BLaER1 (cell line): Measurements from ENCODE around the gene RAVER2.

Source experiments
- H3K27ac ChIP-seq: shearing (Covaris generic); formaldehyde crosslinking; 2 replicates; pipeline ENCODE4 v1.8.1; 2022
- H3K27me3 ChIP-seq: shearing (Covaris generic); formaldehyde crosslinking; 2 replicates; pipeline ENCODE4 v1.8.1; 2022
- H3K36me3 ChIP-seq: shearing (Covaris generic); formaldehyde crosslinking; 2 replicates; pipeline ENCODE4 v1.8.1; 2022
- H3K4me1 ChIP-seq: shearing (Covaris generic); formaldehyde crosslinking; 2 replicates; pipeline ENCODE4 v1.8.1; 2022
- H3K4me2 ChIP-seq: shearing (Covaris generic); formaldehyde crosslinking; 2 replicates; pipeline ENCODE4 v1.8.1; 2022
- H3K4me3 ChIP-seq: shearing (Covaris generic); formaldehyde crosslinking; 2 replicates; pipeline ENCODE4 v1.8.1; 2022
- H3K9ac ChIP-seq: shearing (Covaris generic); formaldehyde crosslinking; 2 replicates; pipeline ENCODE4 v1.8.1; 2022
- H3K9me3 ChIP-seq: shearing (Covaris generic); formaldehyde crosslinking; 2 replicates; pipeline ENCODE4 v1.8.1; 2022
- H4K20me1 ChIP-seq: shearing (Covaris generic); formaldehyde crosslinking; 2 replicates; pipeline ENCODE4 v1.8.1; 2022
- Cebpa-rat ChIP-seq: shearing (Covaris generic); IDR thresholded peaks from 2 replicates; pipeline ENCODE4 v1.8.1; 2022

Gene RAVER2

DNA sequence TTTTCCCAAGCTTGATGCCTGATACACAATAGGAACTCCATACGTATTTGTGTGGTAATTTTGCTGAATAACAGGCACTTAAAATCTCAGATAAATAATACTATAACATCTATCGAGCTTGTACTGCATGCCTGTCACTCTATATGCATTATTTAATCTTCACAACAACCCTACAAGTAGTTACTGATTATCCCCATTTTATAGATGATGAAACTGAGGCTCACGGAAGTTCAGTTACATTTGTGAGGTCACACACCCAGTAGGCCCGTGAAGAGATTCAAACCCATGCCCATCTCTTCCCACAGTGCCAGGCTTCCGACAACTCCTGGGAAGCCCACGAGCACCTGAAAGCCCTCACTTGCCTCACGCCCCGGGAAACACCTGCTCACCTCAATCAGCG lies 98.8 kb downstream of the RAVER2 start:
- Histone ChIP-seq H4K20me1 (0 out of 2 replicates have a peak, but pooled peaks cover 9% of the 10 kb centered on the region), H3K9me3 (no peaks in the 10 kb centered on the region), H3K9ac (no peak overlapping the region), H3K36me3 (peaks cover 89% of the 10 kb centered on the region), H3K4me1 (peaks cover 12% of the 10 kb centered on the region), H3K4me2 (no peak overlapping the region), H3K4me3 (no peak overlapping the region), H3K27me3 (no peaks in the 10 kb centered on the region), H3K27ac (no peak overlapping the region)
- no peak for TF ChIP-seq Cebpa-rat

DNA sequence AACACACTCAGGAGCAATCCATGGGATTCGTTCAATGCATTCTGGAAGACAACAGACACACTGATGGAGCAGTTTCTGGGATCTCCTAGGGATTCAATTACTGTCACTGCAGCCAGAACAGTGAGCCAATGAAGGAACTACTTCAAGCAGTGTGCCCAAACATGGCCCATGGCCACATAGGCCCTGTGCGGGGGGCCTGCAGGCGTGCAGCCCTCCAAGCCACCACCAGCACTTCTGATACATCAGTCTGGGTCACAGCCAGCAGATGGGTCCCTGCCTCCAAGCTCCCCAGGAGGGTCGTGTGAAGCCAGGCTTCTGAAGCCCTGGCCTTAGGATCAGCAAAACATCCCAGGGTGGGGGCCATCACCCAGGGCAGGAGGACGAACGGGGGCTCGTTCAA lies 99.3 kb downstream of the RAVER2 start:
- Histone ChIP-seq H3K9me3 (no peaks in the 10 kb centered on the region), H3K27me3 (no peaks in the 10 kb centered on the region), H3K36me3 (peaks cover 92% of the 10 kb centered on the region), H3K9ac (no peak overlapping the region), H3K27ac (no peak overlapping the region), H3K4me3 (no peak overlapping the region), H4K20me1 (0 out of 2 replicates have a peak, but pooled peaks cover 9% of the 10 kb centered on the region), H3K4me1 (peaks cover 12% of the 10 kb centered on the region), H3K4me2 (no peak overlapping the region)
- no peak for TF ChIP-seq Cebpa-rat

DNA sequence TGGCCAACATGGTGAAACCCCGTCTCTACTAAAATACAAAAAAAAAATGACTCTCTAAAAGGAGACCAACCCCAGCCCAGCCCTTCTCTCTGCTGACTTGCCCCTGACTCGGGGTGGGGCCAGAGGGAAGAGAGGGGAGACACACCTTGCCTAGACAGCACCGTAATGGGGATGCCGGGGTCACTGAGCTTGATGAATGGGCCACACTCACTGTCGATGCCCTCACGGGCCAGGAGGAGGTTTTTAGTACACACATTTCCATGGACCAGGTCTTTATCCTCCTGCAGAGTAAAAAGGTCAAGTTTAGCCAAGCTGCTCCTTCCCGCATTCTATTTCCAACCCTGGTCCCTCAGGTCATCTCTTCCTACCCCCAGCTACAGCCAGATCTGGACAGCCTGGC lies 99.7 kb downstream of the RAVER2 start:
- no peaks in the 10 kb centered on the region for H3K27me3 ChIP-seq
- H4K20me1 ChIP-seq: 0 out of 2 replicates have a peak, but pooled peaks cover 9% of the 10 kb centered on the region
- peaks cover 92% of the 10 kb centered on the region for H3K36me3 ChIP-seq
- H3K9ac ChIP-seq: no peak overlapping the region
- no peak overlapping the region for H3K27ac ChIP-seq
- H3K4me2 ChIP-seq: no peak overlapping the region
- H3K4me3 ChIP-seq: no peak overlapping the region
- no peak for TF ChIP-seq Cebpa-rat
- H3K9me3 ChIP-seq: no peaks in the 10 kb centered on the region
- H3K4me1 ChIP-seq: peaks cover 12% of the 10 kb centered on the region

DNA sequence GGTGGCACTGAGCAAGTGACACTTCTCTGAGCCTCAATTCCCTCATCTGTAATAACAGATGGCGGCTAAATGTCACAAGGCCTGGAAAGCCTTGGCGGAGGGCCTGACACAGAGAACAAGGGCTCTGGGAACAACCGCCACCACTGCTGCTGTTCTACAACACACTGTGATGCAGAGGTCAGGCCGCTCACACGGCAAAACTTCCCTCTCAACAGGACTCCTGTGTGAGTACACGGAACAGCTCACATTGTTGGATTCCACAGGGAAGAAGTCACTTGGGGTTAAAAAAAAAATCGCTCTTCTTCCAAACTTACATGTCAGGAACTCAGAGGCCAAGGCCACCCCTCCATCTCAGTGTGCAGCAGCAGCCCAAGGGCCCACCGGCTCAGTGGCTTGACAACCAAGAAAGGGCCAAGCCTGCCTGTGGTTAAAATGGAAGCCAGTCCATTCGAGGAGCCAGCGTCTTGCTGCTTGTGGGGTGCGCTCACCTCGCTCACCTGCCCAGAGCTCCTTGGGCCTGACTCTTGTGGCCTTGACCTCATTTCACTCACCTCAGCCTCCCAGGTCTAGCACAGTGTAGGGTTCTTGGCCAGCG lies 101.1 kb downstream of the RAVER2 start:
- no peak overlapping the region for H3K27ac ChIP-seq
- TF ChIP-seq Cebpa-rat: no peak
- no peaks in the 10 kb centered on the region for H3K27me3 ChIP-seq
- peaks cover 92% of the 10 kb centered on the region for H3K36me3 ChIP-seq
- no peak overlapping the region for H3K9ac ChIP-seq
- peaks cover 12% of the 10 kb centered on the region for H3K4me1 ChIP-seq
- H3K9me3 ChIP-seq: no peaks in the 10 kb centered on the region
- H3K4me3 ChIP-seq: no peak overlapping the region
- H3K4me2 ChIP-seq: no peak overlapping the region
- 0 out of 2 replicates have a peak, but pooled peaks cover 9% of the 10 kb centered on the region for H4K20me1 ChIP-seq

DNA sequence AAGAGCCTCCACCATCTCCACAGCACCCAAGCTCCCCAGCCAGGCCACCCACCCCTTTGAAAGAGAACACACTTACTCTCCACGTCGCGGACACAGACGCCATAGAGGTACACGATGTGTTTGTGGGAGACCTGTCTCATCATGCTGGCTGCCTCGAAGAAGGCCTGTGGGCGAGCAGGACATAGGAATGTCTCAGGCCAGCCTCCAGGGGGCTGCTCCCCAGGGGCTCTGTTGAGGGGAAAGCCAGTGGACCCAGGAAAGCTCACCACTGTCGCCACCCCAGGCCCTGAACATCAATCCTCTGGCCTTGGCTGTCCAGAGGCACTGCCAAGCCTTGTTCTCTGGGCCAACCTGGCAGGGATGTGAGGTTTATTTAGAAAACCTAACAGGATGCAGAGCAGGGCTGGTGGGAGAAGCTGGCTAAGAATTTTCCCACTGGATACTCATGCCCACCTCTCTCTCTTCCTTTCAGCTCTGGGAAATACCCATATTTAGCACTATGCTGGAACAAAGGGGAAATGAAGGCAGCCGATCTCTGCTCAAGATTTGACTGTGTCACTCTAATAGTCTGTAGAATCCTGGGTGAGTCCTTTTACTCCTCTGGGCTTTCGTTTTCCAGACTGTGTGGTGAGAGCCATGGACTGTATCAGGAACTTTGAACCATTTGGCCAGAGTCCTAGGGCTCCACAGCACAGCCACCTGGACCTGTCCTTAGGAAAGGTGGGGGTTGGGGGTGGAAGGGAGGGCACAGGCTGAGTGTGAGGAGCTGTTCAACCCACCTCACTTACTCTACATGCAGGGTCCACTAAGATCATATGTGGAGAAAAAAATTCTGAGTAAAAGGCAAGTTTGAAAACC lies 101.9 kb downstream of the RAVER2 start:
- peaks cover 12% of the 10 kb centered on the region for H3K4me1 ChIP-seq
- peaks cover 92% of the 10 kb centered on the region for H3K36me3 ChIP-seq
- no peaks in the 10 kb centered on the region for H3K27me3 ChIP-seq
- H4K20me1 ChIP-seq: 0 out of 2 replicates have a peak, but pooled peaks cover 9% of the 10 kb centered on the region
- H3K9me3 ChIP-seq: no peaks in the 10 kb centered on the region
- no peak overlapping the region for H3K4me2 ChIP-seq
- H3K27ac ChIP-seq: no peak overlapping the region
- no peak for TF ChIP-seq Cebpa-rat
- H3K4me3 ChIP-seq: no peak overlapping the region
- H3K9ac ChIP-seq: no peak overlapping the region

DNA sequence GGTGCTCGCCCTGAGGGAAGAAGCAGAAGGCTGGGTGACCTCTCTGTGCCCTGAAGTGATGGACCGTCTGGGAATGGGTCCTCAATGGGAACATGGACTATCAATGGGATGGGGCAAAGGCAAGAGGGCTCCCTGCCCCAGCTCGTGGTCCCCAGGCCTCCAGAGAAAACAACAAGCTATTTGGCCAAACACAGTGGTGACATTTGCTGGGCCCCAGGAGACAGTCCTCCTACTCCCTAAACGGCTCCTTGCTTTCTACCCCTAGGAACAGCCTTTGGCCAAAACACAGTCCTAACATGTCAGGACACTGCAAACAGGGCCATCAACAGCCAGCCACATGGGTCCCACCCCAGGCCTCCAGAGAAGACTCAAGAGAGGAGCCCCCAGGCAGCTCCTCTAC lies 102.8 kb downstream of the RAVER2 start:
- no peak overlapping the region for H3K9ac ChIP-seq
- H4K20me1 ChIP-seq: 0 out of 2 replicates have a peak, but pooled peaks cover 9% of the 10 kb centered on the region
- peaks cover 100% of the 10 kb centered on the region for H3K36me3 ChIP-seq
- no peak overlapping the region for H3K4me3 ChIP-seq
- no peaks in the 10 kb centered on the region for H3K27me3 ChIP-seq
- TF ChIP-seq Cebpa-rat: no peak
- H3K9me3 ChIP-seq: no peaks in the 10 kb centered on the region
- no peak overlapping the region for H3K27ac ChIP-seq
- no peak overlapping the region for H3K4me2 ChIP-seq
- peaks cover 4% of the 10 kb centered on the region for H3K4me1 ChIP-seq

DNA sequence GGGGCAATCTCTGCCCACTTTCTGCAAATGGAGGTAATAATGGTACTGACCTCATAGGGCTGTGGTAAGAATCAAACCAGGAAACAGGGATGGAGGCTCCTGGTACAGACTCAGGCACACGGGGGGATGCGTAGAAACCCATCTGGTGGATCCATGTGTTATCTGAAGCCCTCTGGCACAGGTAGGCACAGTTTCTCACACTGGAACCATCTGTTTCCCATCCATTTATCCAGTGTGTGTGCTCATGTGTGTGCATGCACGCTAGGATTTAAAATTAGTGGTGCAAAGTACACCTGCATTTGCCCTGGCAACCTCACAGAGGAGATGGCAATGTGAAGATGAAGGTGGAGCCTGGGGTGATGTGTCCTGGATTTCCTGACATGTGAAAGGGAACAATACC lies 103.3 kb downstream of the RAVER2 start:
- no peaks in the 10 kb centered on the region for H3K9me3 ChIP-seq
- H3K27ac ChIP-seq: no peak overlapping the region
- 0 out of 2 replicates have a peak, but pooled peaks cover 9% of the 10 kb centered on the region for H4K20me1 ChIP-seq
- TF ChIP-seq Cebpa-rat: no peak
- H3K4me3 ChIP-seq: no peak overlapping the region
- no peaks in the 10 kb centered on the region; the same call in 1 of the 2 replicates for H3K4me1 ChIP-seq
- H3K36me3 ChIP-seq: peaks cover 100% of the 10 kb centered on the region
- no peak overlapping the region for H3K4me2 ChIP-seq
- H3K9ac ChIP-seq: no peak overlapping the region
- no peaks in the 10 kb centered on the region for H3K27me3 ChIP-seq

DNA sequence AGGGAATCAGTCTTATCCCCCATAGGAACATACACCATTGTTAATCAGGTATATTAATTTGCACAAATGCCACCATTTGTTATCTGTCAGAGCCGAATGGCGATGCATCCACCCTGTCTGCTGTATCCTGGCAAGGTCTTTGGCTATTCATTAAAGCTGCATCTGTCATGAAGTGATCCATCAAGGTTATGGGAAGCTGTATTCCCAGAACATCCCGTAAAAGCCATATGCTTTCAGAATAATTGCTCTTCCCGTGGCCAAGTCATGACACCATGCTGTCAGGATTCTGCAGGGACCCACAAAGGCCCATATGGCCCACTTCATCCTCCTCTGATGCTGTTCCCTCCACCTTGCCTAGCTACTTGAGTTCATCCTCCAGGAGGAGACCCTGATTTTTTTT lies 103.9 kb downstream of the RAVER2 start:
- Histone ChIP-seq H4K20me1 (0 out of 2 replicates have a peak, but pooled peaks cover 2% of the 10 kb centered on the region), H3K4me2 (no peak overlapping the region), H3K9ac (no peak overlapping the region), H3K4me1 (no peaks in the 10 kb centered on the region), H3K36me3 (peaks cover 100% of the 10 kb centered on the region), H3K27ac (no peak overlapping the region), H3K27me3 (no peaks in the 10 kb centered on the region), H3K4me3 (no peak overlapping the region), H3K9me3 (no peaks in the 10 kb centered on the region)
- no peak for TF ChIP-seq Cebpa-rat

DNA sequence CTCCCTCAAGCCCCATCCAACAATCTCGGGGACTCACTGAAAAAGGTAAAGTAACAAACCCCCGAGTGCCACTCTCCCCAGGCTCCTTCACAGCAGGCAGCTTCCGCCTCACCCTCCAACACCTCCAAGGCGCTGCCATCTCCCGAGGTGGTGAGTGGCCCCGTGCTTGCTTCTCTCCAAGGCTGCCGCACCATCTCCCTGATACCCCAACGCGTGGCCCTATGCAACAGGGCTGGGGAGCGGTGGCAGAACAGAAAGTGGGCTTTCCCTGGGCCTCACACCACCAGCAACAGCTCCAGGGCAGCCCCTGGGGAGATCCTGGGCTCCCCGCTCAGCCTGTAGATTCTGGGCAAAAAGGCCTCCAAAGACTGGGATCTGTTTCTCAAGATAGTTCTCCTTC lies 105.1 kb downstream of the RAVER2 start:
- Histone ChIP-seq H4K20me1 (no peaks in the 10 kb centered on the region), H3K9ac (no peak overlapping the region), H3K36me3 (peaks cover 100% of the 10 kb centered on the region), H3K4me2 (no peak overlapping the region), H3K4me1 (no peaks in the 10 kb centered on the region), H3K4me3 (no peak overlapping the region), H3K9me3 (no peaks in the 10 kb centered on the region), H3K27me3 (no peaks in the 10 kb centered on the region), H3K27ac (no peak overlapping the region)
- TF ChIP-seq Cebpa-rat: no peak

DNA sequence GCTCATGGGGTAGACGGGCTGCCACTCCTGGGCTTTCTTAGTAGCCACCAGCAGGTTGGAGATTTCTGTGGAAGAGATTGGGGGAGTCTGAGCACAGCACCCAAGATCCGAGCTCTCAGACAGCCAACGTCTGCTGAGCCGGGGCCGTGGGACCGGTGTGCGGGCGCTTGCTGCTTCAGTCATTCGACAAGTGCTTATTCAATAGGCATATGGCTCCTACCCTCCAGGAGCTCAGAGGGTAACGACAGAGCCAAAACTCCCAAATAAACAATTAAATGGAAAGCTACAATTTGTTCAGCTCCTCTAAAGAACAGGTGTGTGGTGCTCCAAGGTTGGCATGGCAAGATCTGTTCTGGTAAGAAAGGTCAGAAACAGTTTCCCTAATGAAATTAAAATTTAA lies 106.0 kb downstream of the RAVER2 start:
- no peak overlapping the region for H3K4me3 ChIP-seq
- H3K9me3 ChIP-seq: no peaks in the 10 kb centered on the region
- no peaks in the 10 kb centered on the region for H3K4me1 ChIP-seq
- TF ChIP-seq Cebpa-rat: no peak
- H3K27me3 ChIP-seq: no peaks in the 10 kb centered on the region
- H4K20me1 ChIP-seq: no peaks in the 10 kb centered on the region
- no peak overlapping the region for H3K27ac ChIP-seq
- peaks cover 100% of the 10 kb centered on the region for H3K36me3 ChIP-seq
- no peak overlapping the region for H3K4me2 ChIP-seq
- H3K9ac ChIP-seq: no peak overlapping the region
